Testis (tissue), 2 donors: Measurements from ENCODE around the gene PPIB.

ENCODE experiments used
- CTCF ChIP-seq, 3 experiments: fragments of 450-650 bp in 2 of 3; fragments of 200-600 bp in 1 of 3; sonication (generic) in 1 of 3; IDR thresholded peaks; one replicate each; pipeline ENCODE4 v1.5.1; 2016 to 2019; ENCODE audit warnings: antibody characterized with exemption in 3 of 3, mild to moderate bottlenecking in 2 of 3, moderate library complexity in 1 of 3
- POLR2A ChIP-seq: fragments of 450-650 bp; IDR thresholded peaks from one replicate; pipeline ENCODE4 v1.6.1; 2017; ENCODE audit warnings: antibody characterized with exemption, mild to moderate bottlenecking, moderate library complexity

- no peak for TF ChIP-seq CTCF (IDR thresholded peaks at IDR 0.05)
- TF ChIP-seq POLR2A = no peak
Measured at GRCh38 chr15:64148581-64148980, 14.2 kb downstream of the PPIB start.
